ENCODE measurements around the gene ORAI2. TPM values are rescaled to one million over a fixed set of nuclear protein-coding genes. Genes with fewer than 3 reads are reported as not detected.

The ORAI2 gene
- total RNA-seq, 1 experiment from 2014 or later: 76.9 TPM

GRCh38 chr7:102416406-102416805 lies 17.0 kb upstream of the ORAI2 start:
- no peak overlapping the region for H3K27ac ChIP-seq (ENCODE audit: low read length)
- in situ Hi-C loops (cut with HindIII; ENCODE audit: low pct_unique_long_range_greater_than_20kb, low sequenced_read_pairs): loop anchor here (10.0 kb wide), 1 partner anchor 132 kb away; the partner anchor contains the start of gene SH2B2
- H3K27me3 ChIP-seq (ENCODE audit: control insufficient read depth, insufficient read depth, low read length): no peaks in the 10 kb centered on the region
- no TSS peak for BruUV-seq (replicated peaks)
- H3K4me1 ChIP-seq (ENCODE audit: control insufficient read depth, insufficient read depth, low read length): no peaks in the 10 kb centered on the region
- no peak overlapping the region for H3K4me3 ChIP-seq (ENCODE audit: low read depth in 2 of 2, low read length in 2 of 2)
- DNase-seq (ENCODE audit: low read depth, low spot score) (no peak), ATAC-seq (no peak)
- CTCF ChIA-PET: no interaction called here
- no peak for TF ChIP-seq CTCF (IDR thresholded peaks at IDR 0.05)
- TF ChIP-seq TCF7L2 (IDR thresholded peaks at IDR 0.05; ENCODE audit: low read depth, low read length): no peak
- no peak for TF ChIP-seq POLR2AphosphoS5 (IDR thresholded peaks at IDR 0.05; ENCODE audit: low read depth, low read length)
- TF ChIP-seq SIN3A (IDR thresholded peaks at IDR 0.05; ENCODE audit: borderline replicate concordance, insufficient read depth, low read depth, low read length): no peak
- TF ChIP-seq, protein P1, sequence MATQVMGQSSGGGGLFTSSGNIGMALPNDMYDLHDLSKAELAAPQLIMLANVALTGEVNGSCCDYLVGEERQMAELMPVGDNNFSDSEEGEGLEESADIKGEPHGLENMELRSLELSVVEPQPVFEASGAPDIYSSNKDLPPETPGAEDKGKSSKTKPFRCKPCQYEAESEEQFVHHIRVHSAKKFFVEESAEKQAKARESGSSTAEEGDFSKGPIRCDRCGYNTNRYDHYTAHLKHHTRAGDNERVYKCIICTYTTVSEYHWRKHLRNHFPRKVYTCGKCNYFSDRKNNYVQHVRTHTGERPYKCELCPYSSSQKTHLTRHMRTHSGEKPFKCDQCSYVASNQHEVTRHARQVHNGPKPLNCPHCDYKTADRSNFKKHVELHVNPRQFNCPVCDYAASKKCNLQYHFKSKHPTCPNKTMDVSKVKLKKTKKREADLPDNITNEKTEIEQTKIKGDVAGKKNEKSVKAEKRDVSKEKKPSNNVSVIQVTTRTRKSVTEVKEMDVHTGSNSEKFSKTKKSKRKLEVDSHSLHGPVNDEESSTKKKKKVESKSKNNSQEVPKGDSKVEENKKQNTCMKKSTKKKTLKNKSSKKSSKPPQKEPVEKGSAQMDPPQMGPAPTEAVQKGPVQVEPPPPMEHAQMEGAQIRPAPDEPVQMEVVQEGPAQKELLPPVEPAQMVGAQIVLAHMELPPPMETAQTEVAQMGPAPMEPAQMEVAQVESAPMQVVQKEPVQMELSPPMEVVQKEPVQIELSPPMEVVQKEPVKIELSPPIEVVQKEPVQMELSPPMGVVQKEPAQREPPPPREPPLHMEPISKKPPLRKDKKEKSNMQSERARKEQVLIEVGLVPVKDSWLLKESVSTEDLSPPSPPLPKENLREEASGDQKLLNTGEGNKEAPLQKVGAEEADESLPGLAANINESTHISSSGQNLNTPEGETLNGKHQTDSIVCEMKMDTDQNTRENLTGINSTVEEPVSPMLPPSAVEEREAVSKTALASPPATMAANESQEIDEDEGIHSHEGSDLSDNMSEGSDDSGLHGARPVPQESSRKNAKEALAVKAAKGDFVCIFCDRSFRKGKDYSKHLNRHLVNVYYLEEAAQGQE (IDR thresholded peaks at IDR 0.05; ENCODE audit: insufficient read depth in 1 of 2, low read depth in 2 of 2, low read length in 1 of 2): no peak
- intact Hi-C loops (cut with micrococcal nuclease; ENCODE audit: unreplicated experiment): no loop called here
- peaks cover 2% of the 10 kb centered on the region; the same call in 1 of the 2 replicates for H3K36me3 ChIP-seq (ENCODE audit: control insufficient read depth, insufficient read depth, low read length)
- H3K9me3 ChIP-seq (ENCODE audit: control insufficient read depth, insufficient read depth, low read depth, low read length): no peaks in the 10 kb centered on the region
- POLR2A ChIA-PET: no interaction called here

- Histone ChIP-seq H3K4me3 (ENCODE audit: low read depth in 2 of 2, low read length in 2 of 2) (no peak overlapping the region), H3K27ac (ENCODE audit: low read length) (no peak overlapping the region), H3K36me3 (ENCODE audit: control insufficient read depth, insufficient read depth, low read length) (peaks cover 2% of the 10 kb centered on the region; the same call in 1 of the 2 replicates), H3K9me3 (ENCODE audit: control insufficient read depth, insufficient read depth, low read depth, low read length) (no peaks in the 10 kb centered on the region), H3K27me3 (ENCODE audit: control insufficient read depth, insufficient read depth, low read length) (no peaks in the 10 kb centered on the region), H3K4me1 (ENCODE audit: control insufficient read depth, insufficient read depth, low read length) (no peaks in the 10 kb centered on the region)
- ATAC-seq: no peak
- in situ Hi-C loops (cut with HindIII; ENCODE audit: low pct_unique_long_range_greater_than_20kb, low sequenced_read_pairs): loop anchor here (10.0 kb wide), 1 partner anchor 132 kb away; the partner anchor contains the start of gene SH2B2
- intact Hi-C loops (cut with micrococcal nuclease; ENCODE audit: unreplicated experiment): no loop called here
- no TSS peak for BruUV-seq (replicated peaks)
- CTCF ChIA-PET: no interaction called here
- TF ChIP-seq POLR2AphosphoS5 (IDR thresholded peaks at IDR 0.05; ENCODE audit: low read depth, low read length) (no peak), CTCF (IDR thresholded peaks at IDR 0.05) (no peak)
- TF ChIP-seq, protein P1 (IDR thresholded peaks at IDR 0.05; ENCODE audit: insufficient read depth in 1 of 2, low read depth in 2 of 2, low read length in 1 of 2): no peak
- POLR2A ChIA-PET: no interaction called here
- no peak for DNase-seq (ENCODE audit: low read depth, low spot score)
Observed at GRCh38 chr7:102417105-102417504, 16.3 kb upstream of the ORAI2 start.
